HEK293 (cell line): ENCODE data around the gene CLEC2L.

Experiments
- CTCF ChIA-PET: fragments of 350-600 bp; formaldehyde crosslinking; extraction: SDS; loops from one replicate; lab custom pipeline; 2021; ENCODE audit warnings: antibody characterized with exemption; lab: Yijun Ruan, JAX
- POLR2A ChIA-PET: fragments of 300-600 bp; formaldehyde crosslinking; extraction: SDS; loops from one replicate; lab custom pipeline; 2020; ENCODE audit warnings: antibody characterized with exemption, inconsistent platforms; lab: Yijun Ruan, JAX
- H3K27ac ChIP-seq: fragments of 200-500 bp; sonication (Bioruptor generic); 2 replicates; pipeline ENCODE4 v1.5.1; 2014; ENCODE audit warnings: low read depth, low read length, control low read depth, inconsistent platforms; ENCODE audit errors: extremely low read depth
- H3K36me3 ChIP-seq, 2 experiments: fragments of 200-500 bp in 1 of 2; sonication (Bioruptor generic) in 1 of 2; 1 replicate in 1 of 2; 2 replicates in 1 of 2; pipeline ENCODE4 v1.5.1; 2014 to 2017; ENCODE audit warnings: inconsistent platforms in 2 of 2, low read length in 2 of 2; ENCODE audit not compliant: control insufficient read depth in 2 of 2, insufficient read depth in 1 of 2
- H3K4me1 ChIP-seq: fragments of 200-500 bp; sonication (Bioruptor generic); 2 replicates; pipeline ENCODE4 v1.5.1; 2014; ENCODE audit warnings: mild to moderate bottlenecking, low read length, inconsistent platforms; ENCODE audit not compliant: control insufficient read depth, insufficient read depth
- H3K4me3 ChIP-seq: 2 replicates; pipeline ENCODE4 v1.5.1; 2011; ENCODE audit warnings: low read depth, mild to moderate bottlenecking, control low read depth, low read length, moderate library complexity
- H3K9me3 ChIP-seq: fragments of 200-500 bp; sonication (Bioruptor generic); 2 replicates; pipeline ENCODE4 v1.5.1; 2014; ENCODE audit warnings: low read depth, low read length, inconsistent platforms; ENCODE audit not compliant: control insufficient read depth, insufficient read depth
- FEZF1 ChIP-seq: fragments of 450-650 bp; formaldehyde crosslinking; IDR thresholded peaks from 2 replicates; pipeline ENCODE4 v1.5.1; 2016; ENCODE audit warnings: missing biosample characterization, missing genetic modification characterization
- HOXD13 ChIP-seq: sonication (generic); formaldehyde crosslinking; IDR thresholded peaks from 2 replicates; pipeline ENCODE4 v1.8.0; 2022; ENCODE audit warnings: missing genetic modification reagents, borderline replicate concordance
- OSR2 ChIP-seq: fragments of 450-650 bp; formaldehyde crosslinking; IDR thresholded peaks from 2 replicates; pipeline ENCODE4 v1.5.1; 2016; ENCODE audit warnings: missing biosample characterization, missing genetic modification characterization
- PRDM1 ChIP-seq: fragments of 450-650 bp; formaldehyde crosslinking; IDR thresholded peaks from 2 replicates; pipeline ENCODE4; 2016; ENCODE audit warnings: missing biosample characterization, missing genetic modification characterization
- SCRT1 ChIP-seq: fragments of 450-650 bp; formaldehyde crosslinking; IDR thresholded peaks from 2 replicates; pipeline ENCODE4 v1.5.1; 2016; ENCODE audit warnings: missing biosample characterization, missing genetic modification characterization, borderline replicate concordance
- ZNF558 ChIP-seq: fragments of 450-650 bp; formaldehyde crosslinking; IDR thresholded peaks from 2 replicates; pipeline ENCODE4 v1.5.1; 2016; ENCODE audit warnings: missing biosample characterization, missing genetic modification characterization
- ZNF580 ChIP-seq: fragments of 450-650 bp; formaldehyde crosslinking; IDR thresholded peaks from 2 replicates; pipeline ENCODE4 v1.5.1; 2016; ENCODE audit warnings: missing biosample characterization, missing genetic modification characterization
- ZNF664 ChIP-seq: fragments of 450-650 bp; formaldehyde crosslinking; IDR thresholded peaks from 2 replicates; pipeline ENCODE4 v1.5.1; 2016; ENCODE audit warnings: missing biosample characterization, missing genetic modification characterization
- ZNF843 ChIP-seq: fragments of 450-650 bp; formaldehyde crosslinking; IDR thresholded peaks from 2 replicates; pipeline ENCODE4 v1.5.1; 2016; ENCODE audit warnings: missing biosample characterization, missing genetic modification characterization

The CLEC2L gene

GRCh38 chr7:139592801-139593461 is 69.4 kb downstream of the CLEC2L start:
- ChIA-PET POLR2A (no interaction called here), CTCF (interaction anchor here (0.6 to 1.7 kb wide), 6 partner anchors 9 to 53 kb away, joined by 3 to 9 read pairs (median 3); no protein-coding TSS in a partner anchor)
- no peaks in the 10 kb centered on the region for H3K9me3 ChIP-seq
- H3K27ac ChIP-seq: no peak overlapping the region
- H3K36me3 ChIP-seq: peaks cover 0 to 71% of the 10 kb centered on the region in 2 experiments; a peak in 2 of 3 replicates
- peaks cover 6% of the 10 kb centered on the region for H3K4me1 ChIP-seq
- no peak overlapping the region for H3K4me3 ChIP-seq
- TF ChIP-seq ZNF664 (tag by site-specific recombination) (no peak), ZNF558 (no peak), ZNF580 (tag by site-specific recombination) (0 out of 2 replicates have a peak, but pooled peaks have one; percentile 20), HOXD13 (CRISPR knock-in tag) (no peak)
- TF ChIP-seq, all 188 proteins: peak for 1

- ChIA-PET POLR2A (no interaction called here), CTCF (interaction anchor here (0.6 to 1.7 kb wide), 6 partner anchors 8 to 411 kb away, joined by 3 to 9 read pairs (median 4); no protein-coding TSS in a partner anchor)
- H3K36me3 ChIP-seq: peaks cover 0 to 76% of the 10 kb centered on the region in 2 experiments; a peak in 1 of 3 replicates
- no peak overlapping the region for H3K4me3 ChIP-seq
- TF ChIP-seq FEZF1 (tag by site-specific recombination) (peak; percentile 56), ZNF843 (tag by site-specific recombination) (0 out of 2 replicates have a peak, but pooled peaks have one; percentile 33), SCRT1 (tag by site-specific recombination) (0 out of 2 replicates have a peak, but pooled peaks have one; percentile 15), PRDM1 (no peak), OSR2 (0 out of 2 replicates have a peak, but pooled peaks have one; percentile 26)
- peaks cover 6% of the 10 kb centered on the region for H3K4me1 ChIP-seq
- no peak overlapping the region for H3K27ac ChIP-seq
- no peaks in the 10 kb centered on the region for H3K9me3 ChIP-seq
Measured at GRCh38 chr7:139594090-139594489, 70.6 kb downstream of the CLEC2L start.
